Measurements from ENCODE around the gene FOXO6.

DNA sequence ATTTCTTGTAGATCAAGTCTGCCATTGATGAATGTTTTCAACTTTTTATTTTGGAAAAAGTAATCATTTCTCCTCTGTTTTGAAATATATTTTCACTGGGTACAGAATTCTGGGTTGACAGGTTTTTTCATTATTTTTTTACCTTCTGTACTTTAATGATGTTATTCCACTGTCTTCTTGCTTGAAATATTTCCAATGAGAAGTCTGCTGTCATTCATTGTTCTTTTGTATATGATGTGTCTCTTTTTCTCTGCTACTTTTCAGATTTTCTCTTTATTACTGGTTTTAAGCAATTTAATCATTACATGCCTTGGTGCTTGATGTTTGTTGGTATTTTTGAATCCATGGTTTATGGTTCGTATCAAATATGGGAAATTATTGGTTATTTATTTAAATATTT, 22.4 kb upstream of the FOXO6 start:
- TF ChIP-seq, protein P1, sequence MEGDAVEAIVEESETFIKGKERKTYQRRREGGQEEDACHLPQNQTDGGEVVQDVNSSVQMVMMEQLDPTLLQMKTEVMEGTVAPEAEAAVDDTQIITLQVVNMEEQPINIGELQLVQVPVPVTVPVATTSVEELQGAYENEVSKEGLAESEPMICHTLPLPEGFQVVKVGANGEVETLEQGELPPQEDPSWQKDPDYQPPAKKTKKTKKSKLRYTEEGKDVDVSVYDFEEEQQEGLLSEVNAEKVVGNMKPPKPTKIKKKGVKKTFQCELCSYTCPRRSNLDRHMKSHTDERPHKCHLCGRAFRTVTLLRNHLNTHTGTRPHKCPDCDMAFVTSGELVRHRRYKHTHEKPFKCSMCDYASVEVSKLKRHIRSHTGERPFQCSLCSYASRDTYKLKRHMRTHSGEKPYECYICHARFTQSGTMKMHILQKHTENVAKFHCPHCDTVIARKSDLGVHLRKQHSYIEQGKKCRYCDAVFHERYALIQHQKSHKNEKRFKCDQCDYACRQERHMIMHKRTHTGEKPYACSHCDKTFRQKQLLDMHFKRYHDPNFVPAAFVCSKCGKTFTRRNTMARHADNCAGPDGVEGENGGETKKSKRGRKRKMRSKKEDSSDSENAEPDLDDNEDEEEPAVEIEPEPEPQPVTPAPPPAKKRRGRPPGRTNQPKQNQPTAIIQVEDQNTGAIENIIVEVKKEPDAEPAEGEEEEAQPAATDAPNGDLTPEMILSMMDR (IDR thresholded peaks at IDR 0.05) = no peak
- no peak for TF ChIP-seq POLR2A (IDR thresholded peaks at IDR 0.05)
